HEK293 (cell line): Measurements from ENCODE around the gene SLC38A5.

Experiments
- ATF2 ChIP-seq: fragments of 450-650 bp; formaldehyde crosslinking; IDR thresholded peaks from 2 replicates; pipeline ENCODE4 v1.5.1; 2016; ENCODE audit warnings: missing biosample characterization, missing genetic modification characterization, low read depth
- CTCF ChIP-seq: fragments of 450-650 bp; formaldehyde crosslinking; IDR thresholded peaks from 2 replicates; pipeline ENCODE4 v1.5.1; 2016; ENCODE audit warnings: missing biosample characterization, missing genetic modification characterization
- GLI2 ChIP-seq: fragments of 450-650 bp; formaldehyde crosslinking; IDR thresholded peaks from 2 replicates; pipeline ENCODE4; 2017; ENCODE audit warnings: missing biosample characterization, missing genetic modification characterization, low read depth, borderline replicate concordance
- GLIS1 ChIP-seq: fragments of 450-650 bp; formaldehyde crosslinking; IDR thresholded peaks from 2 replicates; pipeline ENCODE4 v1.5.1; 2016; ENCODE audit warnings: missing biosample characterization, missing genetic modification characterization
- HOXC10 ChIP-seq: sonication (generic); formaldehyde crosslinking; IDR thresholded peaks from 2 replicates; pipeline ENCODE4 v1.8.1; 2023; ENCODE audit warnings: mild to moderate bottlenecking, missing genetic modification reagents
- PBX3 ChIP-seq: sonication (generic); formaldehyde crosslinking; IDR thresholded peaks from 2 replicates; pipeline ENCODE4 v1.8.1; 2022; ENCODE audit warnings: mild to moderate bottlenecking, moderate library complexity, missing genetic modification reagents
- PRDM6 ChIP-seq: fragments of 450-650 bp; formaldehyde crosslinking; IDR thresholded peaks from 2 replicates; pipeline ENCODE4 v1.5.1; 2017; ENCODE audit warnings: missing biosample characterization, missing genetic modification characterization
- SCRT1 ChIP-seq: fragments of 450-650 bp; formaldehyde crosslinking; IDR thresholded peaks from 2 replicates; pipeline ENCODE4 v1.5.1; 2016; ENCODE audit warnings: missing biosample characterization, missing genetic modification characterization, borderline replicate concordance
- ZBTB44 ChIP-seq: fragments of 450-650 bp; IDR thresholded peaks from 2 replicates; pipeline ENCODE4 v1.5.1; 2018; ENCODE audit warnings: missing biosample characterization, mild to moderate bottlenecking, missing genetic modification characterization
- ZIC2 ChIP-seq: fragments of 450-650 bp; formaldehyde crosslinking; IDR thresholded peaks from 2 replicates; pipeline ENCODE4 v1.5.1; 2016; ENCODE audit warnings: missing biosample characterization, missing genetic modification characterization
- ZNF133 ChIP-seq: fragments of 450-650 bp; formaldehyde crosslinking; IDR thresholded peaks from 2 replicates; pipeline ENCODE4 v1.5.1; 2016; ENCODE audit warnings: missing biosample characterization, missing genetic modification characterization
- ZNF19 ChIP-seq: fragments of 450-650 bp; formaldehyde crosslinking; IDR thresholded peaks from 2 replicates; pipeline ENCODE4; 2016; ENCODE audit warnings: missing biosample characterization, missing genetic modification characterization, low read depth
- ZNF354C ChIP-seq: fragments of 450-650 bp; formaldehyde crosslinking; IDR thresholded peaks from 2 replicates; pipeline ENCODE4 v1.5.1; 2016; ENCODE audit warnings: missing biosample characterization, missing genetic modification characterization, low read depth, borderline replicate concordance
- ZNF423 ChIP-seq: fragments of 450-650 bp; formaldehyde crosslinking; IDR thresholded peaks from 2 replicates; pipeline ENCODE4 v1.5.1; 2016; ENCODE audit warnings: missing biosample characterization, missing genetic modification characterization
- ZNF488 ChIP-seq: fragments of 450-650 bp; formaldehyde crosslinking; IDR thresholded peaks from 2 replicates; pipeline ENCODE4 v1.5.1; 2016; ENCODE audit warnings: missing biosample characterization, missing genetic modification characterization
- ZNF513 ChIP-seq: fragments of 450-650 bp; IDR thresholded peaks from 2 replicates; pipeline ENCODE4 v1.5.1; 2018; ENCODE audit warnings: missing biosample characterization, missing genetic modification characterization
- ZNF530 ChIP-seq: fragments of 450-650 bp; formaldehyde crosslinking; IDR thresholded peaks from 2 replicates; pipeline ENCODE4 v1.5.1; 2016; ENCODE audit warnings: low read depth, missing biosample characterization, missing genetic modification characterization
- ZNF544 ChIP-seq: fragments of 450-650 bp; formaldehyde crosslinking; IDR thresholded peaks from 2 replicates; pipeline ENCODE4 v1.5.0; 2017; ENCODE audit warnings: missing biosample characterization, missing genetic modification characterization
- ZNF549 ChIP-seq: fragments of 450-650 bp; IDR thresholded peaks from 2 replicates; pipeline ENCODE4 v1.5.1; 2018; ENCODE audit warnings: missing biosample characterization, missing genetic modification characterization, mild to moderate bottlenecking, inconsistent platforms, moderate library complexity
- ZNF560 ChIP-seq: fragments of 450-650 bp; formaldehyde crosslinking; IDR thresholded peaks from 2 replicates; pipeline ENCODE4 v1.5.1; 2017; ENCODE audit warnings: missing biosample characterization, missing genetic modification characterization, borderline replicate concordance
- ZNF645 ChIP-seq: fragments of 450-650 bp; formaldehyde crosslinking; IDR thresholded peaks from 2 replicates; pipeline ENCODE4; 2016; ENCODE audit warnings: missing biosample characterization, missing genetic modification characterization
- ZNF654 ChIP-seq: fragments of 450-650 bp; formaldehyde crosslinking; IDR thresholded peaks from 2 replicates; pipeline ENCODE4 v1.5.1; 2016; ENCODE audit warnings: low read depth, missing biosample characterization, missing genetic modification characterization
- ZNF664 ChIP-seq: fragments of 450-650 bp; formaldehyde crosslinking; IDR thresholded peaks from 2 replicates; pipeline ENCODE4 v1.5.1; 2016; ENCODE audit warnings: missing biosample characterization, missing genetic modification characterization
- ZSCAN30 ChIP-seq: fragments of 450-650 bp; IDR thresholded peaks from 2 replicates; pipeline ENCODE4 v1.5.1; 2018; ENCODE audit warnings: missing biosample characterization, mild to moderate bottlenecking, missing genetic modification characterization, moderate library complexity
- ZXDB ChIP-seq: fragments of 450-650 bp; formaldehyde crosslinking; IDR thresholded peaks from 2 replicates; pipeline ENCODE4 v1.5.1; 2016; ENCODE audit warnings: missing biosample characterization, missing genetic modification characterization

SLC38A5 gene

GRCh38 chrX:48475774-48476577 lies 5.9 kb upstream of the SLC38A5 start, which contains the start of gene FTSJ1 (continued):
- TF ChIP-seq ZNF645 (tag by site-specific recombination) (no peak), HOXC10 (CRISPR knock-in tag) (no peak), ZXDB (tag by site-specific recombination) (peak; percentile 81), ZNF19 (tag by site-specific recombination) (no peak), ZNF133 (tag by site-specific recombination) (no peak), GLI2 (tag by site-specific recombination) (no peak), GLIS1 (tag by site-specific recombination) (0 out of 2 replicates have a peak, but pooled peaks have one; percentile 21), SCRT1 (no peak), ZNF423 (tag by site-specific recombination) (0 out of 2 replicates have a peak, but pooled peaks have one; percentile 7), ZNF354C (tag by site-specific recombination) (no peak), CTCF (no peak; the same call in 1 of the 2 replicates), ZBTB44 (tag by site-specific recombination) (no peak), ZNF530 (tag by site-specific recombination) (no peak), ZNF664 (tag by site-specific recombination) (no peak), ZNF513 (tag by site-specific recombination) (no peak), ZNF544 (no peak), PRDM6 (tag by site-specific recombination) (no peak), ZNF654 (tag by site-specific recombination) (no peak), ZIC2 (tag by site-specific recombination) (no peak), ZNF488 (tag by site-specific recombination) (no peak), ZNF549 (no peak), ZNF560 (tag by site-specific recombination) (no peak), PBX3 (CRISPR knock-in tag) (peak; percentile 58; the same call in 1 of the 2 replicates), ZSCAN30 (tag by site-specific recombination) (no peak), ATF2 (tag by site-specific recombination) (no peak)
